HCEC 1CT (cell line): ENCODE measurements around the gene SORCS2.

Source experiments
- DNase-seq: peaks from one replicate; pipeline ENCODE4 v3.0.0-alpha.2; 2017

SORCS2 gene

DNA sequence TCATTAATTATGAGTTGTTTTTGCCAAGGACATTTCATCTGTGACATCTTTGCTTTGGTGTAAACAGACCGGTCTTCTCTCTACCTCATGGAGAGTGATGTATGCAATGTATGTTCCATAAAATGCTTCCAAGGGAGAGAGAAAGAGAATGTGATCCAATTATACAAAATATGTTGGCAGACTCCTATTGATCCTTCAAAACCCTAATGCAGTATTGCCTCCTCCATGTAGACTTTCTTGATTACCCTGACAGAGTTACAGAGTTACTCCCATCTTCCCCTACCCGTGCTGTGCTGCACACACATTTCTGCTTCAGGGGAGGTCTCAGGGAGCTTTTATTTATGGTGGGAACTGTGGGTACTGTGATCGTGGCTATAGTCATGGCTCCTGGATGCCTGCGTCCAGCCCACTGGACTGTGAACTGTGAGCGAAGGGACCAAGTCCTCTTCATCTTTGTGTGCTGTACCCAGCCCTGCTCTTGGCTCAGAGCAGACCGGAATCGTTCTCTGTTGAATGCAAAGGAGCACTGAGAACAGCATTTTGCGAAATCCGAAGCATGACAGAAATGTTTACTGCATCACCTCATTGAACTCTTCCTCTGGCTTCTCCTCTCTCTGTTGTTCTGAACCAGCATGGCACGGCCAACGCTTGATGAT, 32.7 kb downstream of the SORCS2 start:
- DNase-seq = no peak

- no peak for DNase-seq
These were observed 34.1 kb downstream of the SORCS2 start for GRCh38 chr4:7226439-7226838.

GRCh38 chr4:7227008-7227407, 34.7 kb downstream of the SORCS2 start:
- no peak for DNase-seq

DNA sequence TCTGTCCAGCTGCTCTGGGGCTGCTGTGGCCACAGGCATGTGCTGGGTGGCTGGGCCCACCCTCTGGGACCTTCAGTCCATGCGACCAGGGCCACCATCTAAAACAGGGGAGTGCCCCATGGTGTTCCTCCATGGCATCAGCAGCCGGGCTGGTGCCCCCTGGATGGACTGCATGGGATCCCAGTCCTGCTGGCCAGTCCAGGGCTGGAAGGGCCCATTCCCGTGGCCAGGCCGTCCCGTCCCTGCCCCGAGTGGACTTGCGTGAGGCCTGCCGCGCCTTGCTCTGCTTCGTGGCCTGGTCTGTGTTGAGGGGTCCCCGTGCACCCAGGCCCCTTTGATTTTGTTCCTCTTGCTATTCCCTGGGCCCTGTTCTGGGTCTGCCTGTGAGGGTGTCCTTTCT, 36.4 kb downstream of the SORCS2 start:
- DNase-seq = no peak

GRCh38 chr4:7232061-7232650, 39.8 kb downstream of the SORCS2 start:
- no peak for DNase-seq

DNA sequence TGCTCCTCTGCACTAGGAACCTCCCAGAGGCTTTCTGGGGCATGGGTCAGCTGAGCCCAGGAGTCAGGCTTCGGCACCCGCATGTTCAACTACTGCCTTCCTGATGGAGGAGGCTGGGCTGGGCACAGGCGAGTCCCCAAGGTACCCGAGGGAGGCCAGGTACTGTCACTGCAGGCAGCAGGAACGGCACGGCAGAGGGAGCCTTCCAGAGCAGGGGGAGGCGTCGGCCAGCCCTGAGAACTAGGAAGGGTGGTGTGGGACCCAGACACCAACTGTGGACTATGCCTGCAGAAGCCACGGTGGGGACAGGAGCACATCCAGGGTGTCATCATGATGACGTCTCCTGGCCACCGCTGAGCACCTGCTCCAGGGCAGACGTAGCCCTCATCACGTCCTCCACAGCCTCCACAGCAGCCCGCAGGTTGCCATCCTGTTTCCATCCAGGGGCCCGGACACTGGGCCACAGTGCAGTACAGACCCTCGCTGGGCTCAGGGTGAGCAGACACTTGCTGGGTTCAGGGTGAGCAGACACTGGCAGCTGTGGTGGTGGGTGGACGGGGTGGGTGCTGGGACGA, 40.8 kb downstream of the SORCS2 start:
- no peak for DNase-seq

GRCh38 chr4:7233601-7234000, 41.3 kb downstream of the SORCS2 start:
- no peak for DNase-seq

GRCh38 chr4:7234355-7235029, 42.2 kb downstream of the SORCS2 start:
- DNase-seq = no peak

GRCh38 chr4:7235030-7235380, 42.7 kb downstream of the SORCS2 start:
- no peak for DNase-seq

DNA sequence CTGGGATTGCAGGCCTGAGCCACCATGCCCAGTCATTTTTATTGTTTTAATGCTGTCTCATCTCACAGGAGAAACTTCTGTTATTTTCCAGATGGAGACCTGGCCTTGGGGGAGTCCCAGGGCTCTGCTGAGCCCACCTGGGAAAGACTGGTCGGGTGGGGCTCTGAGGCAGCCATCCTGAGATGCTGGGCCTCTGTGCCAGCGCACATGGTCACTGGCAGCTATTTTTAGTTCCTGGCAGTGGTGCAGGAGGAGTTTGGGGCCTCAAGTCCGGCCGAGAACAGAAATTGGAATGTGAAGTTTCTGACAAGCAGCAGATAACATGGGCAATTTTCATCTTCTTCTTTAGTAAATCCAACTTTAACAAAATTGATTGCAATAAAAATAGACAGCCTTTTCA, 44.5 kb downstream of the SORCS2 start:
- DNase-seq = no peak

DNA sequence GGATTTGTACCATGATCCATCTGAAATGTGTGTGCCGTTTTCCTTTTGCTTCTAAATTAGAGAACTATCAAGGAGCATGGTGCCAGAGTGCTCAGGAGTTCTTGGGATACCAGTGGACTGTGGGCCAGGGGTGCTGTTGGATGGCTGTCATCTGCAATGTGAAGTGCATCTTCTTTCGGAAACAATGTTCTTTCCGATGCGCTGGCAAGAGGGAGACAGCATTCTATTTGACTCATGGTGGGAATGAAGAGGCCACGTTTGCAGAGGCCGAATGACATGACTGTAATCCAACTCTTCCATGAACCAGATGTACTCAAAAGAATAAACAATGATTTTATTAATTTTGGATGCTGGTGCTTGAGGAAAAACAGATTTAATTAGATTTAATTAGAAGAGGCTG, 45.5 kb downstream of the SORCS2 start:
- no peak for DNase-seq

DNA sequence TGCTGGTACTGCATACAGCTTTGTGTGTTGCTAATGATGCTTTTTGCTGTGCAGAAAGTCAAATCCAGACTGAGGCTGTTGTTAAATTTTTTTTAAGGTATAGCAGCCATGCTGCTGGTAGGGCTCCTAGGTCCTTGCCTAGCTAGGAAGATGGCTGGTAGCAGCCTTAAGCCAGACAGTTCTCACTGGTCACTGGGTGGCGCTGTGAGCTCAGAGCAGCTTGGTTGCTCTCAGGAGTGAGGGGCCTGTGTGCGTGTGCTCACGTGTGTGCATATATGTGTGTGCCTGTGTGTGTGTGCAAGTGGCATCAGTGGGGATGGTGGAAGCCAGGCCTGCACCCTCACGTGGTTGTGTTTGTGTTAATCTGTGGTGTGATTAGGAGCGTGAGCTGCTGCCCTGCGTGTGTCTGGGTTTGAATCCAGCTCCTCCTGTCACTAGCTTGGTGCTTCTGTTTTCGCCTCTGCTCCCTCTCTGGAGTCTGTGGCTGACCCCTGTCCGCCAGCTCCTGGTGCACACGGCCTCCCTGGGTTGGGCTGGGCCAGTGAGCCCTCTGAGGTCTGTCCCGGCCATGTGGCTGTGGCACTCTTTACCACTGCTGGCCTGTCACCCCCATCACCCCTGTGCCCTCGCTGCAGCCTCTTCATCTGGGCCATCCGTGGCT, 46.1 kb downstream of the SORCS2 start:
- no peak for DNase-seq

- no peak for DNase-seq
These were observed 46.9 kb downstream of the SORCS2 start for GRCh38 chr4:7239101-7239820.

DNA sequence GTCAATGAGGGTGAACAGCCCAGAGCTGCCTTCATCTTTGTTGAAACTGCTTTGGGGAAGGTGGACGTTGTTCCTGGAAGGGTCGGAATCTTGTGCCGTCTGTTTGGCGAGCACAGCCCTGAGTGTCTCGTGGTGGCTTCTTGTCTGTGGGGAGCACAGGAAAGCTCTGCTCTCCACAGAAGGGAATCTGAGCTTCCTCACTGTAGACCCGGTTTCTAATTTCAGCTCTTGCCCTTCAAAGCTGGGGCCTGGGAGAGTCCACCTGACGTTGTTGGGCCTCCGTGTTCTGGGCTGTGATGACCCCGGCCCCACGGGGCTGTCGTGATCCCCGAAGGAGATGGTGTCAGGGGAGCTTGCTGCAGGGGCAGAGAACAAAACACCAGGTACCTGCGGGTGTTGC, 47.5 kb downstream of the SORCS2 start:
- no peak for DNase-seq

DNA sequence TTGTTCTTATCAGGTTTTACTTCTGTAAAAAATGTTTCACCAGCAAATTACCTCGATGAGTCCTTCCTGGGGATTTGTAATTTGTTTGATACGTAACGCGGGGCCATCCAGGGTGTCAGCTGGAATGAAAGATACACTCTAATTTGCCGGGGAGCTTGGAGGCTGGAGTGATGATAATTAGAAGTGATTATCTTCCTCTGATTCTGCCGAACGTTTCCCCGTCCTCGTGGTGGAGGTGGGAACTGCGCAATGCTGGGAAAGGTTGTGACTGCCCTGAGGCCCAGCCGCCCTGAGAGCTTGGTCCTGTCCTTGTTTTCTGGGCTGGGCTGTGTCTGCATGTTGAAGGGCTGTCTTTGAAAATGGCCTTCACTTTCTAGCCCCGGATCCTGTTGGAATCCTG, 48.0 kb downstream of the SORCS2 start:
- no peak for DNase-seq

GRCh38 chr4:7241597-7242125, 49.3 kb downstream of the SORCS2 start:
- DNase-seq = no peak

GRCh38 chr4:7242766-7243165, 50.4 kb downstream of the SORCS2 start:
- no peak for DNase-seq

DNA sequence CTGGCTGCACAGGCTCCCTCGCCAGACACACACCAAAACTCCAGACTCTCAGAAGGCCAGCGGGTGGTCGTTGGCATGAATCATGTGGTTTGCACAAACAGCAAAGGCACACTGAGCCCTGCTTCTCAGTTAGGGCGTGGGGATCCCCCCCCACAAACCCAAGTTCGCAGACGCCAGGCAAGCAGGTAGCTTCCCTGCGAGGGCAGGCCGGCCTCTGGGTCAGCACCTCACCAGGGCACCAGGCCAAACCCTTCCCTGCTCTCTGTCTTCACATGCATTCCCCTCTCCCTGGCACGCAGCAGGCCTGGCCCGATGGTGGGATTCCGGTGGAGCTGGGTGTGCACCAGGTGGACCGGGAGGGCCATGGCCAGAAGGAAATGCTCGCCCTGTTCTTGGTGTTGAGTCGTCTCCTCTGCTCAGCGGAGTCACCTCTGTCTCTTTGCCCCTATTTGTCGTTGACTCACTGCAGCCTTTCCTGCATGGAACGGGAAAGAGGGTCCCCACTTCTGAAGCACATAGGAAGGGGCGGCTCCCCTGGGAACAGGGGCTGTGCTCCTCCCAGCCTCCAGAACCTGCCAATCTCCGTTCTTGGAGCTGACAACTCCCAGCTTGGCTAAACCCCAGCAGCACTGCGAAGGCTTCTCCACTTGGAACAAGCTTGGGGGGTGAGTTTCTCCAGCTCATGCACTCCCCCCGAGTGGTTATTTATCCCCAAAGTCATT, 51.4 kb downstream of the SORCS2 start:
- no peak for DNase-seq

DNA sequence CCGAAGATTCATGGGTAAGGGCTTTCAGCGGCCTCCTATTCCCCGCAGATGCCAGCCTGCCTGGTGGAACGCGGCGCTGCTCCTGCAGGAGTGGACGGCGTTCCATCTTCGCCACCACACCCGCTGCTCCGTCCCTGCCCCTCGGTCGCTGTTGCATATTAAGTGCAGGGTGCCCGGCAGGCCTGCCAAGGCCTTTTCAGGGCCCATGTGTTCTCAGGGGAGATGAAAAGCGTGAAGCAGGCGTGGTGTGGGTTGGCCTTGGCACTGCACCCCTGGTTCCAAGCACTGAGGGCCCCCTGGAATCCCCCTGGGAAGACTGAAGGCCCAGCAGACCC, 52.0 kb downstream of the SORCS2 start:
- DNase-seq = no peak

- DNase-seq = no peak
These were observed 52.5 kb downstream of the SORCS2 start for GRCh38 chr4:7244751-7245320.

DNA sequence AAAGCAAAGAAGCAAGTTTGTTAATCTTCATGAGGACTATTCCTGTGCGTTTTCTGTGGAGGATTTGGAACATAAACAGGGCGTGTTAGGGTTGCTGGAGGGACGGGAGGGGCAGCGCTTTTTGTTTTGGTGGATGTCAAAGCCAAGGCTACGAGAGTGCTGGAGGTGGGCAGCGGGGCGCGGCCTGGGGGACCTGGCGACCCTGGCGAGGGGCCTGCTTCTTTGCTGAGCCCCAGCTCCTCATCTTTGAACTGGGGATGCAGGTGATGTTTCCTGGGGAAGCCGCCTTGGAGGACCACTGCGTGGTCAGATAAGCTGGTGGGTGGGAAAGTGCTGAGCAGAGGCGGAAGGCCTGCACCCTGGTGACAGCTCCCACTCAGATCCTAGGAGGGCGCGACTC, 55.2 kb downstream of the SORCS2 start:
- DNase-seq = no peak

GRCh38 chr4:7247946-7248345, 55.6 kb downstream of the SORCS2 start:
- DNase-seq = no peak
